Prostate gland (tissue), 2 donors: Measurements from ENCODE around the gene POLR2F. TPM values are rescaled to one million over a fixed set of nuclear protein-coding genes. Genes with fewer than 3 reads are reported as not detected.

Experiments used
- DNase-seq: peaks from one replicate; pipeline ENCODE4 v3.0.0-alpha.2; 2019; ENCODE audit warnings: low spot score
- H3K27ac ChIP-seq, 2 donors: fragments of 200-600 bp; sonication (generic); 2 replicates each; pipeline ENCODE4 v1.5.1; 2017 to 2019
- H3K27me3 ChIP-seq: fragments of 200-600 bp; sonication (generic); replicated peaks from 2 replicates; pipeline ENCODE4 v1.5.1; 2019; ENCODE audit not compliant: insufficient read depth
- H3K36me3 ChIP-seq, 2 donors: fragments of 200-600 bp; sonication (generic); 1 replicate in 1 of 2; 2 replicates in 1 of 2; pipeline versions ENCODE4 v1.5.1 to v1.8.1; 2017 to 2019
- H3K4me1 ChIP-seq: fragments of 200-600 bp; sonication (generic); replicated peaks from 2 replicates; pipeline ENCODE4 v1.5.1; 2019
- H3K4me3 ChIP-seq, 2 donors: fragments of 200-600 bp; sonication (generic); 2 replicates each; pipeline ENCODE4 v1.5.1; 2017 to 2019
- H3K9me3 ChIP-seq: fragments of 200-600 bp; sonication (generic); 2 replicates; pipeline ENCODE4 v1.5.1; 2017
- POLR2A ChIP-seq: fragments of 450-650 bp; IDR thresholded peaks from one replicate; pipeline ENCODE4 v1.6.1; 2016; ENCODE audit warnings: antibody characterized with exemption, mild to moderate bottlenecking
- POLR2AphosphoS5 ChIP-seq: sonication (generic); formaldehyde crosslinking; IDR thresholded peaks from one replicate; pipeline ENCODE4 v1.6.1; 2017; ENCODE audit warnings: antibody characterized with exemption
- WGBS: methylation state at CpG from one replicate; pipeline ENCODE4 v1.1.5; 2018; 5-methylcytosine and 5-hydroxymethylcytosine counted together
- intact Hi-C: fragments of 100-400 bp; cut with DNase I; formaldehyde crosslinking; loops from one replicate; pipeline ENCODE4 v1.14.2; 2022
- total RNA-seq, 2 donors: library from RNA; depleted of rRNA; stranded (reverse); fragments of >200 nt; gene quantifications; one replicate each; pipeline ENCODE4 v1.1.0, GENCODE V29; 2016
- TF ChIP-seq, protein P1 (sequence below), 4 experiments: fragments of 200-600 bp in 2 of 4; fragments of 450-650 bp in 2 of 4; sonication (generic) in 2 of 4; IDR thresholded peaks; 1 replicate in 3 of 4; 2 replicates in 1 of 4; pipeline ENCODE4 v1.5.1; 2016 to 2019; ENCODE audit warnings: antibody characterized with exemption in 4 of 4, mild to moderate bottlenecking in 2 of 4, moderate library complexity in 2 of 4

POLR2F gene
- total RNA-seq, 2 donors from 2014 or later = 63.1 to 157 TPM

DNA sequence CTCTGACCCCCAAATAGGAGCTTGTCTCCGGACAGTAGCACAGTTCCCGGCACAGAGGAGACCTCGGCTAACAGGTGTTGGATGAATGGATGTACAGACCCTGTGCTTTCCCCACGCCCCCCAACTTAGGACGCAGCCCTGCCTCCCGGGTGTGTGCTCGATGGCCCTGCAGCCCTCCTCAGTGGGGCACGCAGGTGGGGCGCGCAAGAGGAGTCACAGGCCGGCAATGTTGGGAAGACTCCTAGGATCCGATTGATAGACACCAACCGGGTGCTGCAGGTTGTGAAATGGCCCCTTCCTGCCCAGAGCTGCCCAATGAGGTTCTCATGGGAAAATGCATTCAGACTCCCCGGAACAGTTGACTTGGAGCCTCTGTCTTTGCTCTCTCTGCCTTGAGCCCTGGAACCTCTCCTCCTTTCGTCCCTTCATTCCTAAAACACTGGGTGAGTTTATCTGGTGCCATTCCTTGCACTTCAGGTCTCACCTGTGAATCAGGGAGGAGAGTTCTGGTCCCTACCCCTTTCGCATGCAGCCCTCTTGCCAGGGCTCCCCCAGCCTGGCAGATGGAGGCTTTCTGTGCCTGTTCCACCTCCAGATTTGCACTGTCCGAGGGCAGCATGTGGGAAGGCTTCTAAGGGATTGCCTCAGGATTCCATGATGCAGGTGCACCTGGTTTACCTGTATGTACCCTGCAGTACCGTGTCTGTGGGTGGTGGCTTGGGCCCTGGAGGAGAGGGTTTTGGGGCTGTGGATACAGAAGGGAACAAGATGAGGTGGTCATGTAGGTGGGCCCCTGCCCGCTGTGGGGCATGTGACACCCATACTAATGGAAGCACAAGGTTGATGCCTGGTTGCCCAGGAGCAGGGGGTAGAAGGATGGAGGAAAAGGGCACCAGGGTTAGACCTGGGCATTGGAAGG is 46.2 kb upstream of the POLR2F start:
- 19% methylated on average over 19 of the region's 19 CpGs for WGBS
- H3K27ac ChIP-seq = peak overlapping the region; percentile 84 to 90
- no peaks in the 10 kb centered on the region for H3K36me3 ChIP-seq
- H3K4me3 ChIP-seq = peak overlapping the region; percentile 77 to 83
- peaks cover 4% of the 10 kb centered on the region for H3K4me1 ChIP-seq
- TF ChIP-seq POLR2A (no peak), POLR2AphosphoS5 (no peak)
- TF ChIP-seq, protein P1, sequence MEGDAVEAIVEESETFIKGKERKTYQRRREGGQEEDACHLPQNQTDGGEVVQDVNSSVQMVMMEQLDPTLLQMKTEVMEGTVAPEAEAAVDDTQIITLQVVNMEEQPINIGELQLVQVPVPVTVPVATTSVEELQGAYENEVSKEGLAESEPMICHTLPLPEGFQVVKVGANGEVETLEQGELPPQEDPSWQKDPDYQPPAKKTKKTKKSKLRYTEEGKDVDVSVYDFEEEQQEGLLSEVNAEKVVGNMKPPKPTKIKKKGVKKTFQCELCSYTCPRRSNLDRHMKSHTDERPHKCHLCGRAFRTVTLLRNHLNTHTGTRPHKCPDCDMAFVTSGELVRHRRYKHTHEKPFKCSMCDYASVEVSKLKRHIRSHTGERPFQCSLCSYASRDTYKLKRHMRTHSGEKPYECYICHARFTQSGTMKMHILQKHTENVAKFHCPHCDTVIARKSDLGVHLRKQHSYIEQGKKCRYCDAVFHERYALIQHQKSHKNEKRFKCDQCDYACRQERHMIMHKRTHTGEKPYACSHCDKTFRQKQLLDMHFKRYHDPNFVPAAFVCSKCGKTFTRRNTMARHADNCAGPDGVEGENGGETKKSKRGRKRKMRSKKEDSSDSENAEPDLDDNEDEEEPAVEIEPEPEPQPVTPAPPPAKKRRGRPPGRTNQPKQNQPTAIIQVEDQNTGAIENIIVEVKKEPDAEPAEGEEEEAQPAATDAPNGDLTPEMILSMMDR (IDR thresholded peaks at IDR 0.05) = no peak
- H3K27me3 ChIP-seq = no peaks in the 10 kb centered on the region
- intact Hi-C loops = loop anchor here (2.0 kb wide), 1 partner anchor 26 kb away; no protein-coding TSS in a partner anchor
- DNase-seq = no peak
- H3K9me3 ChIP-seq = no peaks in the 10 kb centered on the region

DNA sequence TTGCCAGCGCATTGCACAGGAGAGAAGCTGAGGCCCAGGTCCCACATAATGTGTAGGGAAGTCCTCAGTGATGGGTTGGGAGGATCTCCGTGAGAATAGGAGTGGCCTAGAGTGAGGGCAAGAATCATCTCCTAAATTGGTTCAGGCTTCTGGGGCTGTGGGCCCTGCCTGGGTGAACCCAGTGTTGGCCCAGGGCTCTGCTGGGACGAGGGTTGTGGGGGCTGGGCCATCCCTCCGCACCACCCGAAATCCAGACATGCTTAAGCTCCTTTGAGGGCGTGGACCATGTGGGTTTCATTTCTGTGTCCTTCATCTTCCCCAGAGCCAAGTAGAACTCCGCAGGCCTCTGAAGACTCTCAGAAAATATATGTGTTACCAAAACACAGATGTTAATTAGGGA is 43.7 kb upstream of the POLR2F start:
- WGBS = 70% methylated on average over 7 of the region's 7 CpGs
- peak overlapping the region; percentile 66 to 68 for H3K27ac ChIP-seq
- H3K27me3 ChIP-seq = no peaks in the 10 kb centered on the region
- DNase-seq = no peak
- no peaks in the 10 kb centered on the region for H3K9me3 ChIP-seq
- intact Hi-C loops = no loop called here
- no peak overlapping the region for H3K4me3 ChIP-seq
- H3K4me1 ChIP-seq = peaks cover 4% of the 10 kb centered on the region
- H3K36me3 ChIP-seq = peaks cover 0 to 7% of the 10 kb centered on the region in 2 donors
- no peak for TF ChIP-seq POLR2A
- no peak for TF ChIP-seq POLR2AphosphoS5
- TF ChIP-seq, protein P1 (IDR thresholded peaks at IDR 0.05) = no peak

DNA sequence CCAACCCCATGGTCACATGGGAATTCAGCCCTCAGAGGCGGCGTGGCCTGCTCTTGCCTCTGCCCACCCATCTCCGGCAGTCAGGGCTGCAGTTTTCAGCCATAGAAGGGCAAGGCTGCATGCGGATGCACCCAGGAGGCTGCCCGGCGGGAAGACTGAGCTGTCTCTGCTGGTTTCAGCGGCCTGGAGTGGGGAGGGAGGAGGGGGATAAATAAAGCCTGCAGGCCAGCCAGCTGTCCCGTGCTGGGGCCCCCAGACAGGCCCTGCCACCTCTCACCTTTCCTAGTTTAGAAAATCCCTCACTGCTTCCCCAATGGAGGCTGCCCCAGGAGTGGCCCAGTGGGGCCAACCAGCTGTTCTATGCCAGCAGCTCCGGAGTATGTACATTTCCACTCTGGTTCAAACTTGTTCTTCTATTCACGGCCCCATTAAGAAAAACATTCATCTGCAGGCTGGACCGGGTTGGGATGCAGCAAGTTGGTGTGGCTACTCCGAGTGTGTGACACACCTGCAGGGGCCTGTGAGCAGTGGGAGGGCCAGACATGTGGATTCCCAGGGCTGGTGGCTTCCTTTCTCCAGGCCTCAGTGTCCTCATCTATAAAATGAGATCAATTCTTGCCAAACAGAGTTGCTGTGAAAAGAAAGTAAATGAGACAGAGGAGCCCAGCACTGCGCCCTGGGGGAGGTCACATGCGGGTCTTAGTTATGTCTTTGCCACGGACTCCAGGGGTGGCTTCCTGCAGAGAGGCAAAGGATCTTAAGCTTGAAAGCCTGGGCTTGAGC is 42.4 kb upstream of the POLR2F start:
- H3K9me3 ChIP-seq = no peaks in the 10 kb centered on the region
- intact Hi-C loops = no loop called here
- peak overlapping the region; percentile 66 to 68 for H3K27ac ChIP-seq
- WGBS = 49% methylated on average over 15 of the region's 15 CpGs
- peaks cover 0 to 7% of the 10 kb centered on the region in 2 donors for H3K36me3 ChIP-seq
- no peak overlapping the region for H3K4me3 ChIP-seq
- TF ChIP-seq POLR2AphosphoS5 (peak; percentile 23), POLR2A (no peak)
- DNase-seq = no peak
- H3K27me3 ChIP-seq = no peaks in the 10 kb centered on the region
- peaks cover 4% of the 10 kb centered on the region for H3K4me1 ChIP-seq

DNA sequence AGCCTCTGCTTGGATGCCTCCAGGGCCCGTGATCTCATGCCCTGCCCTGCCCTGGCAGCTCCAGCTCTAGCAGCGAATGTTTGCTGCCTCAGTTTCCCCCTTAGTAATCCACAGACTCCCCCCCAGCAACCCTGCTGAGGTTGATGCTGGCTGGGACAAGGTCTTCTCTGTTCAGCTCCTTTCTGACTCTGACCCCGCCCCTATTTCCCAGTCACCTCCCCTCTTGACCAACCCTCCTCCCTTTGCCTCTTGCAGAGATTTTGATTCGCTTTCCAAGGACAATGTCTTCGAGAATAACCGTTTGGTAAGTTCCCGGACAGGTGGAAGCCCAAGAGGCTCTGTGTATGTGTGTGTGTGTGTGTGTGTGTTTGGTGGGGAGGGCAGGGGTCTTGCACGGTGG is 41.8 kb upstream of the POLR2F start:
- intact Hi-C loops = no loop called here

DNA sequence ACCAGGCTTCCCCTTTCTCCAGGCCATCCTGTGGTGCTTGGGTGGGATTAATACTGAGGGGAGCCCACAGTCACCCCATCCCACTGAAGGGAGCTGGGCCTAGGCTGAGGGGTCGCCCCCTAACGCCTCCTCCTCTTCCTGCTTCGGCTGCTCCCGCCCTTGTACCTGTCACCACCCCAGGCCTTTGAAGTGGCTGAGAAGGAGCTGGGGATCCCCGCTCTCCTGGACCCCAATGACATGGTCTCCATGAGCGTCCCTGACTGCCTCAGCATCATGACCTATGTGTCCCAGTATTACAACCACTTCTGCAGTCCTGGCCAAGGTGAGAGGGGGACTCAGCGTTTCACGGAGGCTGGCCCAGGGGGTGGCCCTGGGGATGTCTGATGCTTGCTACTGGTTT is 41.3 kb upstream of the POLR2F start:
- Histone ChIP-seq H3K27ac (peak overlapping the region in 1 of 2 donors; percentile 66), H3K4me1 (peaks cover 4% of the 10 kb centered on the region), H3K27me3 (no peaks in the 10 kb centered on the region), H3K36me3 (peaks cover 0 to 7% of the 10 kb centered on the region in 2 donors), H3K9me3 (no peaks in the 10 kb centered on the region), H3K4me3 (no peak overlapping the region)
- no peak for DNase-seq
- TF ChIP-seq POLR2AphosphoS5 (no peak), POLR2A (no peak)
- TF ChIP-seq, protein P1 (IDR thresholded peaks at IDR 0.05) = no peak
- WGBS = 72% methylated on average over 8 of the region's 8 CpGs
- intact Hi-C loops = no loop called here

More for the DNA sequence above, 41.8 kb upstream of the POLR2F start:
- no peaks in the 10 kb centered on the region for H3K9me3 ChIP-seq
- H3K36me3 ChIP-seq = peaks cover 0 to 7% of the 10 kb centered on the region in 2 donors
- WGBS = 42% methylated on average over 8 of the region's 8 CpGs
- no peak overlapping the region for H3K4me3 ChIP-seq
- no peaks in the 10 kb centered on the region for H3K27me3 ChIP-seq
- no peak for TF ChIP-seq POLR2AphosphoS5
- TF ChIP-seq, protein P1 (IDR thresholded peaks at IDR 0.05) = no peak
- H3K4me1 ChIP-seq = peaks cover 4% of the 10 kb centered on the region
- H3K27ac ChIP-seq = peak overlapping the region; percentile 66 to 68
- no peak for DNase-seq
